ENCODE data around the gene TRABD. TPM values are rescaled to one million over a fixed set of nuclear protein-coding genes. Genes with fewer than 3 reads are reported as not detected.

Gene TRABD
- total and polyA plus RNA-seq, 7 donors, result 14.2 to 88.1 (median 21.4) TPM

DNA sequence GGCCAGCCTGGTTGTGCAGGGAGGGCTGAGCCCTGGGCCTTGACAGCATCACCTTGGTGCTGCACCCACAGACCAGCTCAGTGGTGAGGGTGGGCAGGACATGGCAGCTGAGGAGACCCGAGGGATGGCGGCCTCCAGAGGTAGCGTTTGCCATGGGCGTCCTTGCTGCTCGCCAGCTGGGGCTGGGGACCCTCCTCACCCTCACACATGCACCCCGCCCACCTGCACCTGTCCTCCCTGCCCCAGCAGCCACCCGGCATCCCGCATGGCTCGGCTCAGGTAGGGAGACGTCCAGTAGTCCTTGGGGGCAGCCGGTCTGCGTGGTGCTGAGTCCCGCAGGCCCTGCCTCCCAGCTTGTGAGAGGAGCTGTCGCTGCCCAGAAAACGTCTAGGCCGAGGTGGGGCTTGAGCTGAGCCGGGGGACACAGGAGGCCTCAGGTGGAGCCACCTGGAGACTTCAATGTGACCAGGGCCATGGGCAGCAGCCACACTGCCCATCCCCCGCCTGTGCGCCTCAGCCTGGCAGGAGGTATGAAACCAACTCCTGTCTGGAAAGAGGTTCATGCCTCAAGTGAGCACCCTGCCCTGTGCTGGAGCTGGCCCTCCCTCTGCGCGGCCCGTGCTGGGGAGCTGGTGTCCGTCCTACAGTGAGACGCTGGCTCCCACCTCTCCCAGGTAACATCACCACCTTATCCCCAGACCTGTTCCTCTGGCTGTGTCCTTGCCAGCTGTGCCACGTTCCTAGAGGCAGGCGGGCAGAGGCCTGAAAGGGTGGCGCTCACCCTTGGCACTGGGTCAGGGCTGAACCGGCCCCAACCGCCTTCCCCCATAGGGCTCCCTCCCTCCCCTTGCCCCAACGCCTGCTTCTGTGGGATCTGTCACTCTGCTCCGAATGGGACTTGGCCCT, 3.3 kb upstream of the TRABD start:
- Histone ChIP-seq H3K36me3 (no peaks in the 10 kb centered on the region), H3K27me3 (peaks cover 14 to 33% (median 19%) of the 10 kb centered on the region in 3 donors), H3K27ac (no peak overlapping the region), H3K4me1 (peaks cover 0 to 41% (median 32%) of the 10 kb centered on the region in 4 donors), H3K9me3 (no peaks in the 10 kb centered on the region), H3K4me3 (no peak overlapping the region)
- intact Hi-C loops (cut with DNase I), result loop anchor here (10.0 kb wide), 2 partner anchors 218 to 258 kb away; partner anchors contain the start of gene PIM3
- TF ChIP-seq POLR2A (IDR thresholded peaks at IDR 0.05), result no peak
- TF ChIP-seq, protein P1, sequence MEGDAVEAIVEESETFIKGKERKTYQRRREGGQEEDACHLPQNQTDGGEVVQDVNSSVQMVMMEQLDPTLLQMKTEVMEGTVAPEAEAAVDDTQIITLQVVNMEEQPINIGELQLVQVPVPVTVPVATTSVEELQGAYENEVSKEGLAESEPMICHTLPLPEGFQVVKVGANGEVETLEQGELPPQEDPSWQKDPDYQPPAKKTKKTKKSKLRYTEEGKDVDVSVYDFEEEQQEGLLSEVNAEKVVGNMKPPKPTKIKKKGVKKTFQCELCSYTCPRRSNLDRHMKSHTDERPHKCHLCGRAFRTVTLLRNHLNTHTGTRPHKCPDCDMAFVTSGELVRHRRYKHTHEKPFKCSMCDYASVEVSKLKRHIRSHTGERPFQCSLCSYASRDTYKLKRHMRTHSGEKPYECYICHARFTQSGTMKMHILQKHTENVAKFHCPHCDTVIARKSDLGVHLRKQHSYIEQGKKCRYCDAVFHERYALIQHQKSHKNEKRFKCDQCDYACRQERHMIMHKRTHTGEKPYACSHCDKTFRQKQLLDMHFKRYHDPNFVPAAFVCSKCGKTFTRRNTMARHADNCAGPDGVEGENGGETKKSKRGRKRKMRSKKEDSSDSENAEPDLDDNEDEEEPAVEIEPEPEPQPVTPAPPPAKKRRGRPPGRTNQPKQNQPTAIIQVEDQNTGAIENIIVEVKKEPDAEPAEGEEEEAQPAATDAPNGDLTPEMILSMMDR (IDR thresholded peaks at IDR 0.05), result no peak
- no peak for TF ChIP-seq EP300 (IDR thresholded peaks at IDR 0.05)
- no peak for TF ChIP-seq POLR2AphosphoS5 (IDR thresholded peaks at IDR 0.05)
- 58 to 84% methylated on average over 31 of the region's 31 CpGs for WGBS, 2 donors
- no peak for DNase-seq

DNA sequence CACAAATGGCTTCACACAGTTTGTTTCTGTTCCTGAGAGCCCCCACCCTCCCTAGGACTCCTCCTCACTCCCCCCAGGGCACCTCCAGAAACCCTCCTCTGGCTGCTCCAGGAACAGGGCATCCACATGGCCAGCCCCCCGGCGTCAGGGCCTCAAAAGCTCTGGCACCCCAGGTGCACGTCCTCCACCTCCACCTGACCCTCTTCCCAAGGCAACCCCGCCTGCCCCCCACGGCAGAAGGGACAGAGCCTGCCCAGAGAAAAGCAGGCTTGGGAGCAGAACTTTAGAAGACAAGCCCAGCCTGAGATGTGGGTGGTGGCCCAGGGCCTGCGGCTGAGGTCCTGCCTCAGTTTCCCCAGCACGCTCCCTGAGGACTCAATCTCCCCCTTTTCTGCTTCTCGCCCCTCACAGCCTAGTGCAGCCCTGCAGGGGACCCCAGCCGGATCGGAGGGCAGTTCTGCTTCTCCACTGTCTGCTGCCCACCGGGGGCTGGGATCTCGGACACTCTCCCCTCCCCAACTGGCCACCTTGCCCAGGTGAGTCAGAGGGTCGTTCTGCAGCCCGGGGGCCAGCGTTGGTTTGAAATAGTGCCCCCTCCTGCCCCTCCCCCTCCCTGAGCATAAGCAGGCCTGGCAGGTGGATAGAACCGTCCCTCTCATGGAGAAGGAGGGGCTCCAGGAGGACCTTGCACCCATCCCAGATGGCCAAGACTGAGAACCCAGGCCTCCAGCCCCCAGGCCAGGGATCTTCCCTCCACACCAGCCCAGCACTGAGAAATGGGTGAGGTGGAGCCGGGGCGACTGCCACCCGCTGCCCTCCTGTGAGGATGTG, 2.4 kb upstream of the TRABD start:
- 71 to 88% methylated on average over 19 of the region's 19 CpGs for WGBS, 2 donors
- H3K4me1 ChIP-seq, result peaks cover 0 to 36% (median 33%) of the 10 kb centered on the region in 4 donors
- DNase-seq, result no peak

DNA sequence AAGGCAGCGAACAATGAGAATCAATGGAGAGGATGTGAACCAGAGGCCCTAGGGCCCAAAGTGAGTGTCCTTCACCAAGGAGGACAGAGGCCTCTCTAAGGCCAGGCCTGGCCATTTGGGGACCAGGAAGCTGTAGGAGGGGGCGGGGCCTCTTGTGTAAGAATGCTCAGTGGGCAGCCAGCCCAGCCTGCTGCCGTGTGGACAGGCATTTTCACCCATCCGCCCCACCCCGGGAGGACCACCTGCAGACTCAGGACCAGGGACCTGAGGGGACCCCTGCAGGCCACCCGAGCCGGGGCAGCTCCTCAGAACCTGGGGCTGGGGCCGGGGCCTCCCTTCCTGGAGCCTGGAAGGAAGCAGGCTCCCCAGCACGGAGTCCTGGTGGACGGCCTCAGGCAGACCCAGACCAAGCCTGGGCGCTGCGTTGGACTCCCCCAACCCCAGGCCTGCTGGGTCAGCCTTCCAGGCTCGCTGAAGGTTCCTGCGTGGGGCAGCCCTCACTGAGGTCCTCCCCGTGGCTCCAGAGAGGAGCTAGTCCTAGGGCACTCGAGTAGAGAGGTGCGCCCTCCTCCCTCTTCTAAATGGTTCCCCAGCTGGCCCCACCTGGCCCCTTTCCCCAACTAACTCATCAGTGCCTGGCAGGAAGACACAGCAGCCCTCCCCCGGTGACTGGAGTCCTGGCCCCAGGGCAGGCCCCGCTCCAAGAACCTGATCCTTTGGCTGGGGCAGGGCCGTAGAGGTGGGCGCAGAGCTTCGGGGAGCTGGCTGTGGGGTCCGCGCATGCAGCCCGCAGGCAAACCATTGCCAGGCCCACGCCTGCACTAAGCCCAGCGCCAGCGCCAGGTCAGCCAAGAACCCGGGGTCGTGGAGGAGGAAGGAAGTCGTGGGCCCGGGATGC, 1.5 kb upstream of the TRABD start:
- peak overlapping the region in 3 of 4 donors; percentile 77 to 90 (median 85) for H3K4me3 ChIP-seq

More for the DNA sequence above, 2.4 kb upstream of the TRABD start:
- peaks cover 9 to 23% (median 12%) of the 10 kb centered on the region in 3 donors for H3K27me3 ChIP-seq
- TF ChIP-seq POLR2AphosphoS5 (IDR thresholded peaks at IDR 0.05) (no peak), POLR2A (IDR thresholded peaks at IDR 0.05) (no peak)
- TF ChIP-seq, protein P1 (IDR thresholded peaks at IDR 0.05), result no peak
- H3K36me3 ChIP-seq, result no peaks in the 10 kb centered on the region
- intact Hi-C loops (cut with DNase I), result loop anchor here (10.0 kb wide), 2 partner anchors 219 to 259 kb away; partner anchors contain the start of gene PIM3
- no peak overlapping the region for H3K4me3 ChIP-seq
- H3K27ac ChIP-seq, result peak overlapping the region in 1 of 4 donors; percentile 44
- H3K9me3 ChIP-seq, result no peaks in the 10 kb centered on the region

DNA sequence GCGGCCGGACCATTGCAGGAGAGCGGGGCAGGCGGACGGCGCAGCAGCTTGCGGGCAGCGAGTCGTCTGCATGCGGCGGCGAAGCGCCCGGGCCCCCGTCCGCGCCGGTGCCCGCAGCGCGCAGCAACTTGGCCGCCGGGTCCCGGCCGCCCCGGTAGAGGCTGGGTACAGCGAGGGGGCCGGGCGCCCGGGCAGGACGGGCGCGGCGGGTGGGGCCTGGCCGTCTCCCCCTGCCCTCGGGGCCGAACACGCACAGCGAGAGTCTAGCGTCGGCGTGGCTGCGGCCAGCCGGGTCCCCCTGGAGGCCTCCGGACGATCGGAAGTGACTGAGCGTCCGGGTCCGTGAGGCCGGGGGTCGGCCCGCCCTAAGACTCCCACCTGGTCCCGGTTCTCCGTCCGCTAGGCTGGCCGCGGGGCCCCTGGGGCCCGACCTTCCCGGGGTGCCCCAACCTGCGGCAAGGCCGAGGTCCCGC, 775 bp upstream of the TRABD start:
- TF ChIP-seq POLR2A (IDR thresholded peaks at IDR 0.05) (no peak), EP300 (IDR thresholded peaks at IDR 0.05) (no peak), POLR2AphosphoS5 (IDR thresholded peaks at IDR 0.05) (no peak)
- TF ChIP-seq, protein P1 (IDR thresholded peaks at IDR 0.05), result no peak
- Histone ChIP-seq H3K27me3 (peaks cover 0 to 8% (median 0%) of the 10 kb centered on the region in 3 donors), H3K36me3 (no peaks in the 10 kb centered on the region), H3K27ac (peak overlapping the region; percentile 38 to 58 (median 42)), H3K4me3 (peak overlapping the region; percentile 31 to 90 (median 81)), H3K4me1 (peaks cover 0 to 49% (median 44%) of the 10 kb centered on the region in 4 donors), H3K9me3 (no peaks in the 10 kb centered on the region)
- no peak for DNase-seq
- WGBS, 2 donors, result 13 to 45% methylated on average over 63 of the region's 63 CpGs
- intact Hi-C loops (cut with DNase I), result loop anchor here (2.0 to 10.0 kb wide), 3 partner anchors 16 to 260 kb away; partner anchors contain the start of genes PIM3 and SELENOO

More for the DNA sequence above, 1.5 kb upstream of the TRABD start:
- H3K9me3 ChIP-seq, result no peaks in the 10 kb centered on the region
- peaks cover 0 to 42% (median 37%) of the 10 kb centered on the region in 4 donors for H3K4me1 ChIP-seq
- peak; percentile 89 for DNase-seq
- TF ChIP-seq POLR2A (IDR thresholded peaks at IDR 0.05) (no peak), POLR2AphosphoS5 (IDR thresholded peaks at IDR 0.05) (no peak)
- H3K36me3 ChIP-seq, result no peaks in the 10 kb centered on the region
- intact Hi-C loops (cut with DNase I), result loop anchor here (2.0 to 10.0 kb wide), 3 partner anchors 17 to 259 kb away; partner anchors contain the start of genes PIM3 and SELENOO
- H3K27ac ChIP-seq, result peak overlapping the region; percentile 38 to 58 (median 42)
- 58 to 65% methylated on average over 32 of the region's 32 CpGs for WGBS, 2 donors
- H3K27me3 ChIP-seq, result peaks cover 1 to 14% (median 3%) of the 10 kb centered on the region in 3 donors

Measured in sigmoid colon (tissue), 7 donors.